Measurements from ENCODE around the gene NFILZ. TPM values are rescaled to one million over a fixed set of nuclear protein-coding genes. Genes with fewer than 3 reads are reported as not detected.

Gene NFILZ
- polyA plus RNA-seq, 1 donor (not counting 4 experiments of a cell fraction or from before 2014, with no cell fraction given): not detected

DNA sequence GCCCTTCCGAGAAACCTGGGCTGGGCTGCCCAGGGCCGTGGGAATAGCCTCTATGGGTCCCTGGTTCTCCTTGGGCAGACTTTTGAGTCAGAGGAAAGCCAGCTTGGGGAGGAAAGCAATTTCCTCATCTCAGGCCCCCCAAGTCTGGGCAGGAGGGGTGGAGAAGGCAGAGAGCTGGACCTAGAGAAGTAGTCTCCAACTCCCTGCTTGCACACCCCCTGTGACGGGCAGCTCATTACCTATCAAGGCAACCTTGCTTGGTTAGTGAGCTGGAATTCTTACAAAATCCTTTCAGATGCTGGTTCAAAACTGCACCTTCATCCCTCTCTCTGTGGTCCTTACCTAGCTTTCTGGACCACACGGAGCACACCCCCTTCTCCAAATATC lies 34.2 kb downstream of the NFILZ start:
- H3K9me1 ChIP-seq (ENCODE audit: control insufficient read depth, extremely low read depth, insufficient read depth, low read length): no peaks in the 10 kb centered on the region
- no peaks in the 10 kb centered on the region for H3K9me3 ChIP-seq (ENCODE audit: control insufficient read depth, low read depth, low read length)
- DNase-seq (ENCODE audit: low read depth, low spot score): no peak
- no peak for TF ChIP-seq EZH2 (IDR thresholded peaks at IDR 0.05; ENCODE audit: low read length)
- TF ChIP-seq, protein P1, sequence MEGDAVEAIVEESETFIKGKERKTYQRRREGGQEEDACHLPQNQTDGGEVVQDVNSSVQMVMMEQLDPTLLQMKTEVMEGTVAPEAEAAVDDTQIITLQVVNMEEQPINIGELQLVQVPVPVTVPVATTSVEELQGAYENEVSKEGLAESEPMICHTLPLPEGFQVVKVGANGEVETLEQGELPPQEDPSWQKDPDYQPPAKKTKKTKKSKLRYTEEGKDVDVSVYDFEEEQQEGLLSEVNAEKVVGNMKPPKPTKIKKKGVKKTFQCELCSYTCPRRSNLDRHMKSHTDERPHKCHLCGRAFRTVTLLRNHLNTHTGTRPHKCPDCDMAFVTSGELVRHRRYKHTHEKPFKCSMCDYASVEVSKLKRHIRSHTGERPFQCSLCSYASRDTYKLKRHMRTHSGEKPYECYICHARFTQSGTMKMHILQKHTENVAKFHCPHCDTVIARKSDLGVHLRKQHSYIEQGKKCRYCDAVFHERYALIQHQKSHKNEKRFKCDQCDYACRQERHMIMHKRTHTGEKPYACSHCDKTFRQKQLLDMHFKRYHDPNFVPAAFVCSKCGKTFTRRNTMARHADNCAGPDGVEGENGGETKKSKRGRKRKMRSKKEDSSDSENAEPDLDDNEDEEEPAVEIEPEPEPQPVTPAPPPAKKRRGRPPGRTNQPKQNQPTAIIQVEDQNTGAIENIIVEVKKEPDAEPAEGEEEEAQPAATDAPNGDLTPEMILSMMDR (optimal IDR thresholded peaks at IDR 0.05 in 1 of 3, IDR thresholded peaks at IDR 0.05 in 1 of 3, conservative IDR thresholded peaks at IDR 0.05 in 1 of 3; ENCODE audit: extremely low read depth in 1 of 3, insufficient read depth in 2 of 3, low read length in 3 of 3): no peak
- no peak overlapping the region for H3K27ac ChIP-seq (ENCODE audit: control insufficient read depth, insufficient read depth, low read length)
- no peaks in the 10 kb centered on the region for H3K36me3 ChIP-seq (ENCODE audit: control insufficient read depth in 2 of 2, extremely low read depth in 1 of 2, insufficient read depth in 2 of 2, low read length in 2 of 2)
- no peak overlapping the region for H3K9ac ChIP-seq (ENCODE audit: control insufficient read depth, extremely low read depth, insufficient read depth, low read length)
- no peak overlapping the region for H3K4me2 ChIP-seq (ENCODE audit: control insufficient read depth, extremely low read depth, insufficient read depth, low read depth, low read length)
- H2AFZ ChIP-seq (ENCODE audit: control insufficient read depth, low read length): no peak overlapping the region
- H3K4me1 ChIP-seq (ENCODE audit: control insufficient read depth, extremely low read depth, insufficient read depth, low read length): no peaks in the 10 kb centered on the region
- H3K79me2 ChIP-seq (ENCODE audit: control insufficient read depth, insufficient read depth, low read length): no peaks in the 10 kb centered on the region
- no peaks in the 10 kb centered on the region for H3K27me3 ChIP-seq (ENCODE audit: control insufficient read depth, extremely low read depth, insufficient read depth, low read length)
- H4K20me1 ChIP-seq (ENCODE audit: control insufficient read depth, extremely low read depth, insufficient read depth, low read length): no peaks in the 10 kb centered on the region
- dilution Hi-C loops (cut with MboI; ENCODE audit: extremely low pct_ligation_motif_present, low sequenced_read_pairs): no loop called here
- no peak for FAIRE-seq
- no peak overlapping the region for H3K4me3 ChIP-seq (ENCODE audit: control insufficient read depth in 2 of 3, extremely low read depth in 1 of 3, insufficient read depth in 2 of 3, low read depth in 1 of 3, low read length in 3 of 3)

DNA sequence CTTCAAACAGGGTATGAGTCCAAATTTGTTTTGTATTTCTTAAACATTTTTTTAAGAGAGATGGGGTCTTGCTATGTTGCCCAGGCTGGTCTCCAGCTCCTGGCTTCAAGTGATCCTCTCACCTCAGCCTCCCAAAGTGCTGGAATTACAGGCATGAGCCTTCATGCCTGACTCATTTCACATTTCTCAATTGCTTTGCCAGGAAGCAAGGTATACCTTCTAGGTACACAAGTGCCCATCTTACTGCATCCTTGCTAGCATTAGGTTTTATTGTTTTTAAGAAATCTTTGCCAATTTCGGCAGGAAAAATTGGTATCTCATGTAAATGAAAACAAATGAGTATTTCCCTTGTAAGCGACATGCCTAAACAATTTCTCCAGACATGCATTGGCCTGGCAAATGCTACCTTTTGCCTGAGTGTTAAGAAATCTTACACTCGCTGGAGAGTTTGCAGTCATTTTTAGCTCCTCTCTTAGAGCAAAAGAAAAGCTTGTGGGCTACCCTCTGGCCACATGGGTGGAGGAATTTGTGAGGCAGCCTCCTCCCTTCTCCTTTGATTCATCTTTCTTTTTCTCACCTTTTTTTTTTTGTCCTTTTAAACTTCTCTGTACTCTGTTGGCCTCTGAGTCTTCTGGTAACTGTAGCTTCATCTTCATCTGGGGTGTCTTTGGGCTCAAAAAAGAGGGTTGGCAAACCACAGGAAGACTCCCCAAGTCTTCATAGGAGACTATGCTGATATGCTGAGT lies 35.2 kb downstream of the NFILZ start:
- H3K9ac ChIP-seq (ENCODE audit: control insufficient read depth, extremely low read depth, insufficient read depth, low read length): no peak overlapping the region
- no peak overlapping the region for H3K4me2 ChIP-seq (ENCODE audit: control insufficient read depth, extremely low read depth, insufficient read depth, low read depth, low read length)
- H3K36me3 ChIP-seq (ENCODE audit: control insufficient read depth in 2 of 2, extremely low read depth in 1 of 2, insufficient read depth in 2 of 2, low read length in 2 of 2): no peaks in the 10 kb centered on the region
- H3K27me3 ChIP-seq (ENCODE audit: control insufficient read depth, extremely low read depth, insufficient read depth, low read length): no peaks in the 10 kb centered on the region
- no peaks in the 10 kb centered on the region for H3K9me3 ChIP-seq (ENCODE audit: control insufficient read depth, low read depth, low read length)
- no peak for DNase-seq (ENCODE audit: low read depth, low spot score)
- H2AFZ ChIP-seq (ENCODE audit: control insufficient read depth, low read length): no peak overlapping the region
- TF ChIP-seq, protein P1 (optimal IDR thresholded peaks at IDR 0.05 in 1 of 3, IDR thresholded peaks at IDR 0.05 in 1 of 3, conservative IDR thresholded peaks at IDR 0.05 in 1 of 3; ENCODE audit: extremely low read depth in 1 of 3, insufficient read depth in 2 of 3, low read length in 3 of 3): no peak
- H3K9me1 ChIP-seq (ENCODE audit: control insufficient read depth, extremely low read depth, insufficient read depth, low read length): no peaks in the 10 kb centered on the region
- dilution Hi-C loops (cut with MboI; ENCODE audit: extremely low pct_ligation_motif_present, low sequenced_read_pairs): no loop called here
- no peak for FAIRE-seq
- H3K79me2 ChIP-seq (ENCODE audit: control insufficient read depth, insufficient read depth, low read length): no peaks in the 10 kb centered on the region
- H4K20me1 ChIP-seq (ENCODE audit: control insufficient read depth, extremely low read depth, insufficient read depth, low read length): no peaks in the 10 kb centered on the region
- no peak overlapping the region for H3K4me3 ChIP-seq (ENCODE audit: control insufficient read depth in 2 of 3, extremely low read depth in 1 of 3, insufficient read depth in 2 of 3, low read depth in 1 of 3, low read length in 3 of 3)
- H3K27ac ChIP-seq (ENCODE audit: control insufficient read depth, insufficient read depth, low read length): no peak overlapping the region
- H3K4me1 ChIP-seq (ENCODE audit: control insufficient read depth, extremely low read depth, insufficient read depth, low read length): no peaks in the 10 kb centered on the region
